ENCODE results near the gene SFRP5.

DNA sequence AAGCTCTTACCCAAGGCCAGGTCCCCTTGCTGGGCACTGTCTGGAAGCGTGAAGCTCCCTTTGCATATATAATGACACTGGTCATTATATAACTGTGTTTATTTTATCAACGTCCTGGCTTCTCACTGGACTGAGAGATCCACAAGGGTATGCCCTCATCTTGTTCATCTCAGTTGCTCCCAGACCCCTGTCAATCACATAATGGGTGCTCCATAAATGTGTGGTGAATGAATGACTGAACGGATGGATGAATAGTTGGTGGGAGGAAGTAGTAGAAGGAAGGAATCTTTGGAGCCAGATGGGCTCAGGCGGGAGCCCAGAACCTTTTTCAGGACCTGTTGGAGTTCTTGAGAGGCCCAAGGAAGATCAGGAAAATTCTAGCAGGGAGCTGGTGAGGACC is 7.7 kb upstream of the SFRP5 start:
- TF ChIP-seq CTCF (IDR thresholded peaks at IDR 0.05) (no peak), POLR2A (IDR thresholded peaks at IDR 0.05) (no peak), POLR2AphosphoS5 (IDR thresholded peaks at IDR 0.05) (no peak)

Data from breast epithelium (tissue), 3 donors.